Brain microvascular endothelial cell (primary cell): ENCODE data around the gene CSMD2.

Source experiments
- DNase-seq: peaks from one replicate; pipeline ENCODE4 v3.0.0-alpha.2; 2020
- H3K27ac ChIP-seq: fragments of 250-450 bp; sonication (Bioruptor Pico); 2 replicates; pipeline ENCODE4 v1.5.1; 2020; ENCODE audit warnings: mild to moderate bottlenecking, moderate library complexity
- H3K27me3 ChIP-seq: fragments of 250-450 bp; sonication (Bioruptor Pico); replicated peaks from 2 replicates; pipeline ENCODE4 v1.5.1; 2020; ENCODE audit warnings: mild to moderate bottlenecking
- H3K36me3 ChIP-seq: fragments of 250-450 bp; sonication (Bioruptor Pico); replicated peaks from 2 replicates; pipeline ENCODE4 v1.5.1; 2020; ENCODE audit warnings: mild to moderate bottlenecking
- H3K4me3 ChIP-seq: 2 replicates; pipeline ENCODE4 v1.5.1; 2011; ENCODE audit warnings: low read depth, mild to moderate bottlenecking, control low read depth, low read length, moderate library complexity
- in situ Hi-C: cut with HindIII; loops from 2 replicates; pipeline ENCODE4 v1.10.0; 2017; ENCODE audit warnings: low sequenced_read_pairs, low pct_ligation_motif_present
- TF ChIP-seq, protein P1 (sequence below): IDR thresholded peaks from 2 replicates; pipeline ENCODE4 v1.5.1; 2011; ENCODE audit warnings: low read depth, mild to moderate bottlenecking, moderate library complexity, low read length, control low read depth, inconsistent platforms; ENCODE audit errors: missing control alignments

The CSMD2 gene

DNA sequence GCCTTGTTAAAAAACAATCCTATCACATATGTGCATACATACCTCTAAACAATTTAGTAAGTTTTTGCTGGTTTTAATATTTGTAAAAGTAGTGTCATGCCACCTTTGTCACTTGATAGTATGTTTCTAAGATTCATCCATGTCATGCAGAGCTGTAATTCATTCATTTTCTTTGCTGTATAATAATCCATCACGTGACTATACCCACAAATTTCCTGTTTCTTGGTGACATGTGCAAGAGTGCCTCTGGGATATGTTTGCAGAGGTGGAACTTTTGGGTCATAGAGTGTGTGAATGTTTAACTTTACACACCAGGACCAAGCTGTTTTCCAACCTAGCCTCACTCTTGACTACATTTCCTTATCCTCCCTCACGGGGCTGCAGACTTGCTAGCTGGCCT is 629.7 kb downstream of the CSMD2 start:
- in situ Hi-C loops: no loop called here
- Histone ChIP-seq H3K27ac (no peak overlapping the region), H3K4me3 (no peak overlapping the region), H3K27me3 (no peaks in the 10 kb centered on the region), H3K36me3 (no peaks in the 10 kb centered on the region)
- TF ChIP-seq, protein P1, sequence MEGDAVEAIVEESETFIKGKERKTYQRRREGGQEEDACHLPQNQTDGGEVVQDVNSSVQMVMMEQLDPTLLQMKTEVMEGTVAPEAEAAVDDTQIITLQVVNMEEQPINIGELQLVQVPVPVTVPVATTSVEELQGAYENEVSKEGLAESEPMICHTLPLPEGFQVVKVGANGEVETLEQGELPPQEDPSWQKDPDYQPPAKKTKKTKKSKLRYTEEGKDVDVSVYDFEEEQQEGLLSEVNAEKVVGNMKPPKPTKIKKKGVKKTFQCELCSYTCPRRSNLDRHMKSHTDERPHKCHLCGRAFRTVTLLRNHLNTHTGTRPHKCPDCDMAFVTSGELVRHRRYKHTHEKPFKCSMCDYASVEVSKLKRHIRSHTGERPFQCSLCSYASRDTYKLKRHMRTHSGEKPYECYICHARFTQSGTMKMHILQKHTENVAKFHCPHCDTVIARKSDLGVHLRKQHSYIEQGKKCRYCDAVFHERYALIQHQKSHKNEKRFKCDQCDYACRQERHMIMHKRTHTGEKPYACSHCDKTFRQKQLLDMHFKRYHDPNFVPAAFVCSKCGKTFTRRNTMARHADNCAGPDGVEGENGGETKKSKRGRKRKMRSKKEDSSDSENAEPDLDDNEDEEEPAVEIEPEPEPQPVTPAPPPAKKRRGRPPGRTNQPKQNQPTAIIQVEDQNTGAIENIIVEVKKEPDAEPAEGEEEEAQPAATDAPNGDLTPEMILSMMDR: no peak
- no peak for DNase-seq

DNA sequence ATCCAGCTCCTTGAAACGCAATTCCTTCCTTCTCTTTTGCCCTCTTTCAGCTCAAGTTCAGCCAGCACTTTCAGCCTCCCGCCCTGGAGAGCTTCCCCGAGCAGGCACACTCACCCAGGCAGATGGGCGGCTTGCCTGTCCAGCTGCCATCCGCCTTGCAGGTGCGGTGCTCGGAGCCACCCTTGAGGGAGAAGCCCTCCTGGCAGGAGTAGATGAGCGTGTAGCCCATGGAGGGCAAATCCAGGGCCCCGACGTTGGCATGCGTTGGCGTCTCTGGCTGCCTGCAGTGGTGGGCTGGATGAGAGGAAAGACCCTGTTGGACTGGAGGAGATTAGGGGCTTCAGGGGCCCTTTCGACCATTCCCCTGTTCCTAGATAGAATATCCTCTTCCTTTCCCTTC is 632.1 kb downstream of the CSMD2 start:
- DNase-seq: no peak
- H3K4me3 ChIP-seq: no peak overlapping the region
- TF ChIP-seq, protein P1: no peak
- H3K36me3 ChIP-seq: no peaks in the 10 kb centered on the region
- H3K27me3 ChIP-seq: no peaks in the 10 kb centered on the region
- in situ Hi-C loops: no loop called here
- no peak overlapping the region for H3K27ac ChIP-seq

DNA sequence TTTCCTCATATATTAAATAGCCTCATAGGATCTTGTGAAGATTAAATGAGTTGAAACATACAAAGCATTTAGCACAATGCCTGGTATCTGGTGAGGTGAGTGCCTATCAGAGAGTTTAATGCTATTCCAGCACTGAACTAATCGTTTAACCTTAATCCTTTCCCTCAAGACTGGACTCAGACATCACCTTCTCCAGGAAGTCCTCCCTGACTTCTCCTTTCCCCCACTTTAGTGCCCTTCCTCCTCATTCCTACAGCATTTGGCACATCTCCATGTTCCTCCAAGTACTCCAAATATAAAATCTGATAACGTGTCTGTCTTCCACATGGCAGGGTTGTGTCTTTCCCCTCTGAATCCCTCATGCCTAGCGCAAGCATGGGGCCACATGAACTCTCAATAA is 632.8 kb downstream of the CSMD2 start:
- in situ Hi-C loops: no loop called here
- TF ChIP-seq, protein P1: no peak

DNA sequence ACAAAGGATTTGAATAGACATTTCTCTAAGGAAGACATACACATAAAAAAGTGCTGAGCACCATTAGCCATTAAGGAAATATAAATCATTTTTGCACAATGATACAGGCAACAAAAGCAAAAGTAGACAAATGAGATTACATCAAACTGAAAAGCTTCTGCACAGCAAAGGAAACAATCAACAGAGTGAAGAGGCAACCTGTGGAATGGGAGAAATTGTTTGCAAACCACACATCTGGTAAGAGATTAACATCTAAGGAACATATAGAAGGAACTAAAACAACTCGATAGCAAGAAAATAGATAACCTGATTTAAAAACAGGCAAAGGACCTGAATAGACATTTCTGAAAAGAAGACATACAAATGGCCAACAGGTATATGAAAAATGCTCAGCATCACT is 635.1 kb downstream of the CSMD2 start:
- DNase-seq: no peak
- H3K36me3 ChIP-seq: no peaks in the 10 kb centered on the region
- H3K27ac ChIP-seq: no peak overlapping the region
- H3K4me3 ChIP-seq: no peak overlapping the region
- in situ Hi-C loops: no loop called here
- no peaks in the 10 kb centered on the region for H3K27me3 ChIP-seq
- TF ChIP-seq, protein P1: no peak

More for the DNA sequence above, 632.8 kb downstream of the CSMD2 start:
- Histone ChIP-seq H3K36me3 (no peaks in the 10 kb centered on the region), H3K4me3 (no peak overlapping the region), H3K27ac (no peak overlapping the region), H3K27me3 (no peaks in the 10 kb centered on the region)
- no peak for DNase-seq

DNA sequence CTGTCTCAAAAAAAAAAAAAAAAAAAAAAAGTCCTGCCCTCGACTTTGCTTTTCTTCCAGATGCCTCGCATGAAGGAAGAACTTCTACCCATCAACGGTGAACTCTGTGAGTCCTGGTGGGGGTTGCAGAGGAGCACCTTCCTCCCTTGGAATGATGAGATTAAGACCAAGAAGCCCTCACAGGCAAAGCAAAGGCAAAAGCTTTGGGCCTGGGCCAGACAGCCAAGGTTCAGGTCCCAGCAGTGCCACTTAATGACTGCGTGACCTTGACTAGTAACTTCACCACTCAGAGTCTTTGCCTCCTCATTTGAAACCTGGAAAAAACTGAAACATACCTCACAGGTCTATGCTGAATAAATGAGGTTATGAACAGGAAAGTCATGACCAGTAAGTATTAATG is 637.1 kb downstream of the CSMD2 start:
- in situ Hi-C loops: no loop called here
- H3K27ac ChIP-seq: no peak overlapping the region
- H3K4me3 ChIP-seq: no peak overlapping the region
- no peaks in the 10 kb centered on the region for H3K27me3 ChIP-seq
- no peak for DNase-seq
- TF ChIP-seq, protein P1: no peak
- no peaks in the 10 kb centered on the region for H3K36me3 ChIP-seq

DNA sequence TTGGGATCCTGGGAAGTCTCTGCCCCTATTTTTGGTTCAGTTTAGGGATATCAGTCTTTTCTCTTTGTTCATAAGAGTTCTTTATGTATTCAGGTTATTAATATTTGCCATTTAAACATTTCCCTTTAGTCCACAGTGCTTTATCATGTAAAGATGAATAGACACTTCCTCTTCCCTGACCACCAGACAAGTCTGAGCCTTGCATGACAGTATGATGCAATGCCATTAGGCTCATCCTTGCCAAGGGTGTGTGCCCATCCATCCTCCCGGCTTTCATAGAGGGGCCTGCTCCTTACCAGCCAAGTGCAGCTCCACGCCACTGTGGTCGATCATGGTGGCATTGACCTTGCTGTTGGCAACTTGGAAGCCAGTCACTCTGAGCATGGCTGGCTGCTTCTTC is 640.4 kb downstream of the CSMD2 start:
- in situ Hi-C loops: no loop called here

More for the DNA sequence above, 640.4 kb downstream of the CSMD2 start:
- Histone ChIP-seq H3K36me3 (no peaks in the 10 kb centered on the region), H3K27ac (no peak overlapping the region), H3K27me3 (no peaks in the 10 kb centered on the region), H3K4me3 (no peak overlapping the region)
- TF ChIP-seq, protein P1: no peak
- no peak for DNase-seq
